Caco-2 (cell line): Measurements from ENCODE around the gene MICU1. TPM values are rescaled to one million over a fixed set of nuclear protein-coding genes. Genes with fewer than 3 reads are reported as not detected.

Experiments
- BruUV-seq: library from RNA; stranded (reverse); fragments of 400-500 nt; replicated peaks from 2 replicates; lab custom pipeline; 2021; lab: Mats Ljungman, UMichigan
- CTCF ChIA-PET: fragments of 300-600 bp; sonication (Branson Sonifier 250); formaldehyde crosslinking; loops from one replicate; lab custom pipeline; 2022; ENCODE audit warnings: antibody characterized with exemption; lab: Charles Lee
- POLR2A ChIA-PET: fragments of 300-600 bp; sonication (Branson Sonifier 250); formaldehyde crosslinking; loops from one replicate; lab custom pipeline; 2022; ENCODE audit warnings: antibody characterized with exemption; lab: Charles Lee
- DNase-seq, 2 experiments: peaks; one replicate each; pipeline versions ENCODE4 v3.0.0 to v3.0.0-alpha.2; 2020 to 2022
- H3K27me3 ChIP-seq: replicated peaks from 2 replicates; pipeline ENCODE4 v1.6.0; 2011; ENCODE audit warnings: low read length; ENCODE audit not compliant: control insufficient read depth, insufficient read depth
- H3K36me3 ChIP-seq: 2 replicates; pipeline ENCODE4 v1.5.1; 2011; ENCODE audit warnings: low read length; ENCODE audit not compliant: control insufficient read depth, insufficient read depth
- H3K4me1 ChIP-seq: fragments of 250-450 bp; sonication (Bioruptor Pico); 2 replicates; pipeline ENCODE4 v1.5.1; 2020; ENCODE audit warnings: mild to moderate bottlenecking
- H3K4me3 ChIP-seq: 2 replicates; pipeline ENCODE4 v1.5.1; 2011; ENCODE audit warnings: low read depth, mild to moderate bottlenecking, control low read depth, low read length
- H3K9me3 ChIP-seq: fragments of 250-450 bp; sonication (Bioruptor Pico); 2 replicates; pipeline ENCODE4 v1.5.1; 2020; ENCODE audit warnings: mild to moderate bottlenecking, moderate library complexity
- H3K27ac Mint-ChIP-seq: one replicate; pipeline ENCODE4 v1.8.0; 2022; ENCODE audit warnings: mixed read lengths; ENCODE audit not compliant: unreplicated experiment
- H3K27me3 Mint-ChIP-seq: one replicate; pipeline ENCODE4 v1.8.0; 2022; ENCODE audit warnings: mixed read lengths; ENCODE audit not compliant: insufficient read depth, unreplicated experiment
- H3K36me3 Mint-ChIP-seq: one replicate; pipeline ENCODE4 v1.8.0; 2022; ENCODE audit warnings: mild to moderate bottlenecking, mixed read lengths; ENCODE audit not compliant: insufficient read depth, unreplicated experiment
- H3K4me1 Mint-ChIP-seq: one replicate; pipeline ENCODE4 v1.8.0; 2022; ENCODE audit warnings: low read depth, mixed read lengths; ENCODE audit not compliant: unreplicated experiment
- H3K4me3 Mint-ChIP-seq: one replicate; pipeline ENCODE4 v1.8.0; 2022; ENCODE audit warnings: mild to moderate bottlenecking, moderate library complexity, mixed read lengths; ENCODE audit not compliant: unreplicated experiment
- H3K9me3 Mint-ChIP-seq: one replicate; pipeline ENCODE4 v1.8.0; 2022; ENCODE audit warnings: mixed read lengths; ENCODE audit not compliant: unreplicated experiment
- CTCF ChIP-seq, 2 experiments: fragments of 200-600 bp in 1 of 2; IDR thresholded peaks; 1 replicate in 1 of 2; 2 replicates in 1 of 2; pipeline versions ENCODE4 v1.5.1 to v1.8.0; 2011 to 2022; ENCODE audit warnings: antibody characterized with exemption in 1 of 2, control low read depth in 1 of 2, inconsistent platforms in 1 of 2, low read depth in 1 of 2, low read length in 1 of 2, mild to moderate bottlenecking in 1 of 2, moderate library complexity in 1 of 2; ENCODE audit not compliant: insufficient read depth in 1 of 2, severe bottlenecking in 1 of 2, unreplicated experiment in 1 of 2
- intact Hi-C: fragments of 100-400 bp; cut with micrococcal nuclease; formaldehyde crosslinking; loops from one replicate; pipeline ENCODE4 v1.10.0; 2022; ENCODE audit not compliant: unreplicated experiment
- total RNA-seq: library from RNA; stranded (reverse); gene quantifications from 2 replicates; pipeline ENCODE4 v1.2.3, GENCODE V29; 2022

MICU1 gene
- total RNA-seq, 1 experiment from 2014 or later, result 83.2 TPM

- Mint-ChIP-seq H3K27me3 (no peaks in the 10 kb centered on the region), H3K36me3 (no peaks in the 10 kb centered on the region), H3K4me1 (no peaks in the 10 kb centered on the region), H3K4me3 (no peak overlapping the region), H3K27ac (no peak overlapping the region), H3K9me3 (no peaks in the 10 kb centered on the region)
- no peak for TF ChIP-seq CTCF (IDR thresholded peaks at IDR 0.05; ENCODE audit: insufficient read depth in 1 of 2, low read depth in 1 of 2, low read length in 1 of 2, severe bottlenecking in 1 of 2, unreplicated experiment in 1 of 2)
- Histone ChIP-seq H3K4me1 (no peaks in the 10 kb centered on the region), H3K36me3 (no peaks in the 10 kb centered on the region), H3K9me3 (no peaks in the 10 kb centered on the region), H3K27me3 (no peaks in the 10 kb centered on the region), H3K4me3 (no peak overlapping the region)
- ChIA-PET CTCF (interaction anchor here (0.6 kb wide), 1 partner anchor 230 kb away, joined by 4 read pairs; no protein-coding TSS in a partner anchor), POLR2A (interaction anchor here (0.7 kb wide), 1 partner anchor 42 kb away, joined by 6 read pairs; no protein-coding TSS in a partner anchor)
- no TSS peak for BruUV-seq
- DNase-seq, result no peak
- intact Hi-C loops, result no loop called here
Observed at GRCh38 chr10:72595436-72595835, 30.4 kb downstream of the MICU1 start.

GRCh38 chr10:72593963-72594362 is 31.9 kb downstream of the MICU1 start:
- Histone ChIP-seq H3K4me1 (no peaks in the 10 kb centered on the region), H3K27me3 (no peaks in the 10 kb centered on the region), H3K36me3 (no peaks in the 10 kb centered on the region), H3K9me3 (no peaks in the 10 kb centered on the region), H3K4me3 (no peak overlapping the region)
- ChIA-PET CTCF (no interaction called here), POLR2A (no interaction called here)
- H3K4me3 Mint-ChIP-seq, result no peak overlapping the region
- H3K27me3 Mint-ChIP-seq, result no peaks in the 10 kb centered on the region
- no peaks in the 10 kb centered on the region for H3K4me1 Mint-ChIP-seq
- no peak for TF ChIP-seq CTCF (IDR thresholded peaks at IDR 0.05; ENCODE audit: insufficient read depth in 1 of 2, low read depth in 1 of 2, low read length in 1 of 2, severe bottlenecking in 1 of 2, unreplicated experiment in 1 of 2)
- intact Hi-C loops, result no loop called here
- H3K27ac Mint-ChIP-seq, result no peak overlapping the region
- BruUV-seq, result no TSS peak
- no peak for DNase-seq
- H3K9me3 Mint-ChIP-seq, result no peaks in the 10 kb centered on the region
- H3K36me3 Mint-ChIP-seq, result no peaks in the 10 kb centered on the region

GRCh38 chr10:72588266-72588665 is 37.6 kb downstream of the MICU1 start:
- CTCF ChIA-PET, result no interaction called here
- POLR2A ChIA-PET, result no interaction called here
- no peaks in the 10 kb centered on the region for H3K4me1 Mint-ChIP-seq
- DNase-seq, result no peak
- no TSS peak for BruUV-seq
- no peaks in the 10 kb centered on the region for H3K9me3 ChIP-seq
- H3K27me3 ChIP-seq, result no peaks in the 10 kb centered on the region
- H3K36me3 ChIP-seq, result no peaks in the 10 kb centered on the region
- H3K4me3 Mint-ChIP-seq, result no peak overlapping the region
- intact Hi-C loops, result no loop called here
- no peaks in the 10 kb centered on the region for H3K27me3 Mint-ChIP-seq
- H3K36me3 Mint-ChIP-seq, result no peaks in the 10 kb centered on the region
- TF ChIP-seq CTCF (IDR thresholded peaks at IDR 0.05; ENCODE audit: insufficient read depth in 1 of 2, low read depth in 1 of 2, low read length in 1 of 2, severe bottlenecking in 1 of 2, unreplicated experiment in 1 of 2), result no peak
- no peaks in the 10 kb centered on the region for H3K9me3 Mint-ChIP-seq
- H3K27ac Mint-ChIP-seq, result no peak overlapping the region
- no peak overlapping the region for H3K4me3 ChIP-seq
- H3K4me1 ChIP-seq, result no peaks in the 10 kb centered on the region
